ENCODE results near the gene KPTN.

- TF ChIP-seq CTCF (IDR thresholded peaks at IDR 0.05; ENCODE audit: control extremely low read depth in 1 of 3, insufficient read depth in 1 of 3, low read depth in 1 of 3, low read length in 3 of 3) (no peak), HDAC2 (IDR thresholded peaks at IDR 0.05; ENCODE audit: borderline replicate concordance in 1 of 2, low read depth in 2 of 2, low read length in 2 of 2) (no peak)
- TF ChIP-seq, protein P1, sequence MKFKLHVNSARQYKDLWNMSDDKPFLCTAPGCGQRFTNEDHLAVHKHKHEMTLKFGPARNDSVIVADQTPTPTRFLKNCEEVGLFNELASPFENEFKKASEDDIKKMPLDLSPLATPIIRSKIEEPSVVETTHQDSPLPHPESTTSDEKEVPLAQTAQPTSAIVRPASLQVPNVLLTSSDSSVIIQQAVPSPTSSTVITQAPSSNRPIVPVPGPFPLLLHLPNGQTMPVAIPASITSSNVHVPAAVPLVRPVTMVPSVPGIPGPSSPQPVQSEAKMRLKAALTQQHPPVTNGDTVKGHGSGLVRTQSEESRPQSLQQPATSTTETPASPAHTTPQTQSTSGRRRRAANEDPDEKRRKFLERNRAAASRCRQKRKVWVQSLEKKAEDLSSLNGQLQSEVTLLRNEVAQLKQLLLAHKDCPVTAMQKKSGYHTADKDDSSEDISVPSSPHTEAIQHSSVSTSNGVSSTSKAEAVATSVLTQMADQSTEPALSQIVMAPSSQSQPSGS (IDR thresholded peaks at IDR 0.05; ENCODE audit: low read length), result no peak
These were observed 5.3 kb upstream of the KPTN start for GRCh38 chr19:47489072-47489914.

Data from H1 (cell line).